H9 (cell line): ENCODE data around the gene HEYL. TPM values are rescaled to one million over a fixed set of nuclear protein-coding genes. Genes with fewer than 3 reads are reported as not detected.

Experiments
- DNase-seq: peaks from one replicate; pipeline ENCODE4 v3.0.0-alpha.2; 2017
- H2AFZ ChIP-seq: one replicate; pipeline ENCODE4 v1.6.1; 2013; ENCODE audit warnings: mild to moderate bottlenecking, low read length, control low read depth, moderate library complexity
- H2AK5ac ChIP-seq: 2 replicates; pipeline ENCODE4 v1.6.1; 2013; ENCODE audit warnings: low read length, control low read depth, mixed read lengths; ENCODE audit not compliant: insufficient read length
- H2BK120ac ChIP-seq: one replicate; pipeline ENCODE4 v1.6.1; 2013; ENCODE audit warnings: low read depth, mild to moderate bottlenecking, low read length, control low read depth, inconsistent platforms; ENCODE audit not compliant: poor library complexity, severe bottlenecking
- H2BK12ac ChIP-seq: 2 replicates; pipeline ENCODE4 v1.6.1; 2013; ENCODE audit warnings: low read length, control low read depth, mixed read lengths, low read depth; ENCODE audit not compliant: insufficient read length
- H2BK15ac ChIP-seq: 2 replicates; pipeline ENCODE4 v1.6.1; 2013; ENCODE audit warnings: low read depth, low read length, control low read depth
- H2BK20ac ChIP-seq: one replicate; pipeline ENCODE4 v1.6.1; 2013; ENCODE audit warnings: low read depth, mild to moderate bottlenecking, low read length, control low read depth, inconsistent platforms; ENCODE audit not compliant: poor library complexity, severe bottlenecking
- H2BK5ac ChIP-seq: 2 replicates; pipeline ENCODE4 v1.6.1; 2013; ENCODE audit warnings: low read length, control low read depth, mixed read lengths; ENCODE audit not compliant: insufficient read length
- H3K14ac ChIP-seq: 2 replicates; pipeline ENCODE4 v1.6.1; 2013; ENCODE audit warnings: low read length, control low read depth; ENCODE audit not compliant: insufficient read depth
- H3K18ac ChIP-seq: 2 replicates; pipeline ENCODE4 v1.6.1; 2013; ENCODE audit warnings: low read depth, mild to moderate bottlenecking, mixed read lengths, low read length, control low read depth; ENCODE audit not compliant: insufficient read length
- H3K23ac ChIP-seq: 2 replicates; pipeline ENCODE4 v1.6.1; 2013; ENCODE audit warnings: low read length, control low read depth, mixed read lengths, low read depth; ENCODE audit not compliant: insufficient read length
- H3K23me2 ChIP-seq: 2 replicates; pipeline ENCODE4 v1.6.1; 2013; ENCODE audit warnings: low read depth, mild to moderate bottlenecking, mixed read lengths, low read length, control low read depth; ENCODE audit not compliant: insufficient read length, poor library complexity, severe bottlenecking
- H3K27ac ChIP-seq: 2 replicates; pipeline ENCODE4 v1.5.1; 2013; ENCODE audit warnings: low read length, control low read depth, mixed read lengths, low read depth; ENCODE audit not compliant: insufficient read length
- H3K27me3 ChIP-seq: 2 replicates; pipeline ENCODE4 v1.6.1; 2013; ENCODE audit warnings: low read length, control low read depth, inconsistent platforms; ENCODE audit not compliant: insufficient read depth
- H3K4ac ChIP-seq: 2 replicates; pipeline ENCODE4 v1.6.1; 2013; ENCODE audit warnings: low read depth, mild to moderate bottlenecking, control low read depth, inconsistent platforms, low read length, moderate library complexity
- H3K4me1 ChIP-seq: 2 replicates; pipeline ENCODE4 v1.6.1; 2013; ENCODE audit warnings: low read length, control low read depth, inconsistent platforms; ENCODE audit not compliant: insufficient read depth
- H3K4me2 ChIP-seq: 2 replicates; pipeline ENCODE4 v1.6.1; 2013; ENCODE audit warnings: low read length, control low read depth, mixed read lengths; ENCODE audit not compliant: insufficient read length, insufficient read depth
- H3K56ac ChIP-seq: 2 replicates; pipeline ENCODE4 v1.6.1; 2013; ENCODE audit warnings: low read depth, mild to moderate bottlenecking, mixed read lengths, low read length, control low read depth; ENCODE audit not compliant: insufficient read length
- H3K79me1 ChIP-seq: 2 replicates; pipeline ENCODE4 v1.6.1; 2013; ENCODE audit warnings: low read depth, mild to moderate bottlenecking, moderate library complexity, low read length, control low read depth, inconsistent platforms; ENCODE audit not compliant: insufficient read depth, poor library complexity, severe bottlenecking
- H3K79me2 ChIP-seq: 2 replicates; pipeline ENCODE4 v1.6.1; 2013; ENCODE audit warnings: low read length, control low read depth, inconsistent platforms; ENCODE audit not compliant: insufficient read depth
- H3K9ac ChIP-seq: 2 replicates; pipeline ENCODE4 v1.6.1; 2013; ENCODE audit warnings: low read length, control low read depth, mixed read lengths; ENCODE audit not compliant: insufficient read length; ENCODE audit errors: extremely low read depth
- H3K9me3 ChIP-seq: one replicate; pipeline ENCODE4 v1.6.1; 2013; ENCODE audit warnings: low read depth, low read length, inconsistent platforms; ENCODE audit not compliant: control insufficient read depth
- H3T11ph ChIP-seq: one replicate; pipeline ENCODE4 v1.6.1; 2013; ENCODE audit warnings: mild to moderate bottlenecking, low read length, control low read depth, inconsistent platforms
- H4K20me1 ChIP-seq: one replicate; pipeline ENCODE4 v1.6.1; 2013; ENCODE audit not compliant: control insufficient read depth, insufficient read length, insufficient read depth
- H4K5ac ChIP-seq: 2 replicates; pipeline ENCODE4 v1.6.1; 2013; ENCODE audit warnings: low read depth, mild to moderate bottlenecking, mixed read lengths, low read length, control low read depth; ENCODE audit not compliant: insufficient read length
- H4K8ac ChIP-seq: replicated peaks from 2 replicates; pipeline ENCODE4 v1.6.1; 2013; ENCODE audit warnings: low read length, control low read depth, mixed read lengths, low read depth; ENCODE audit not compliant: insufficient read length
- H4K91ac ChIP-seq: 2 replicates; pipeline ENCODE4 v1.6.1; 2013; ENCODE audit warnings: low read depth, mild to moderate bottlenecking, moderate library complexity, mixed read lengths, low read length, control low read depth; ENCODE audit not compliant: insufficient read length
- H3K27ac Mint-ChIP-seq, 3 experiments: 2 replicates in 2 of 3; 3 replicates in 1 of 3; pipeline ENCODE4 v1.8.0; 2020 to 2021; ENCODE audit warnings: mixed read lengths in 3 of 3, mild to moderate bottlenecking in 1 of 3, moderate library complexity in 1 of 3
- H3K27me3 Mint-ChIP-seq: 2 replicates; pipeline ENCODE4 v1.8.0; 2021; ENCODE audit warnings: low read depth, mild to moderate bottlenecking, moderate library complexity, mixed read lengths
- H3K36me3 Mint-ChIP-seq, 3 experiments: 2 replicates in 2 of 3; 3 replicates in 1 of 3; pipeline ENCODE4 v1.8.0; 2020 to 2021; ENCODE audit warnings: low read depth in 3 of 3, mixed read lengths in 3 of 3; ENCODE audit not compliant: insufficient read depth in 1 of 3
- H3K4me1 Mint-ChIP-seq, 2 experiments: 2 replicates each; pipeline ENCODE4 v1.8.0; 2020; ENCODE audit warnings: mixed read lengths in 2 of 2
- H3K4me3 Mint-ChIP-seq, 2 experiments: 2 replicates in 1 of 2; 3 replicates in 1 of 2; pipeline ENCODE4 v1.8.0; 2020 to 2021; ENCODE audit warnings: mild to moderate bottlenecking in 2 of 2, mixed read lengths in 2 of 2, moderate library complexity in 1 of 2
- H3K9me3 Mint-ChIP-seq, 2 experiments: 2 replicates in 1 of 2; 3 replicates in 1 of 2; pipeline ENCODE4 v1.8.0; 2020; ENCODE audit warnings: mild to moderate bottlenecking in 2 of 2, mixed read lengths in 2 of 2, moderate library complexity in 1 of 2
- WGBS: extraction: QIAGEN DNeasy Blood & Tissue Kit; methylation state at CpG from one replicate; pipeline ENCODE4 v1.1.7; 2013; ENCODE audit warnings: missing lambda C conversion rate, low lambda C conversion rate, mixed read lengths; ENCODE audit not compliant: insufficient read length; ENCODE audit errors: extremely low coverage; 5-methylcytosine and 5-hydroxymethylcytosine counted together
- total RNA-seq: library from RNA; stranded (reverse); gene quantifications from 2 replicates; pipeline ENCODE4 v1.2.1, GENCODE V29; 2021
- TF ChIP-seq, protein P1 (sequence below): fragments of 200-600 bp; sonication (generic); conservative IDR thresholded peaks from 3 replicates; pipeline ENCODE4 v1.8.0; 2021; ENCODE audit warnings: antibody characterized with exemption, mild to moderate bottlenecking

HEYL gene
- total RNA-seq, 1 experiment from 2014 or later = 1.9 TPM

DNA sequence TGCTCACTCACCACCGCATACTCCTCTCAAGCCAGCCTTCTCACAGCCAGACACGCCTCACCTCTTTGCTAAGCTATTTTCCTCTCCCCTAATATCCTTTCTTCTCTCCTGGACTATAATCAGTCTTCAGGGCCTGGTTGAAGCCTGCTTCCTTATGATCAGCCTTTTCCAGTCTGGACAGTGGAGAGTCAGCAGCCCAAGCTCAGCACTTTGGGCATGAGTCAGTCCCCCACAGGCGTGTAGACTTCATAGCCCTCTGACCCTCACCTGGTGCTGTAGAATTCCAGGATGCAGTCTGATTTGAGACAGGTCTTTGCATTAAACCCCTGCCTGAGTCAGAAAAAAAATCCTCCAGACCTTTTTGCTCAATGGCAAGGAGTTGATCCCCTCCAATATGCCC, 49.3 kb upstream of the HEYL start:
- no peak overlapping the region for H4K8ac ChIP-seq
- no peaks in the 10 kb centered on the region for H3K4me1 ChIP-seq
- no peak overlapping the region for H3K4ac ChIP-seq
- Mint-ChIP-seq H3K27ac (no peak overlapping the region), H3K4me3 (no peak overlapping the region), H3K9me3 (peaks cover 0 to 2% of the 10 kb centered on the region in 2 experiments; a peak in 2 of 5 replicates), H3K36me3 (no peaks in the 10 kb centered on the region), H3K4me1 (peaks cover 0 to 9% of the 10 kb centered on the region in 2 experiments; a peak in 3 of 4 replicates), H3K27me3 (peaks cover 99% of the 10 kb centered on the region)
- H3K9me3 ChIP-seq = no peaks in the 10 kb centered on the region
- H3K56ac ChIP-seq = no peak overlapping the region
- no peak overlapping the region for H2BK120ac ChIP-seq
- no peak overlapping the region for H3K27ac ChIP-seq
- H3K27me3 ChIP-seq = peaks cover 86% of the 10 kb centered on the region
- H2BK20ac ChIP-seq = no peak overlapping the region
- DNase-seq = no peak
- H2BK5ac ChIP-seq = no peak overlapping the region
- H2AFZ ChIP-seq = no peak overlapping the region
- H3K14ac ChIP-seq = no peak overlapping the region
- peaks cover 12% of the 10 kb centered on the region for H3K23me2 ChIP-seq
- H3K18ac ChIP-seq = no peak overlapping the region
- H2BK15ac ChIP-seq = no peak overlapping the region
- no peak overlapping the region for H3T11ph ChIP-seq
- WGBS = no CpG with 5 or more reads among the region's 3 CpGs
- TF ChIP-seq, protein P1, sequence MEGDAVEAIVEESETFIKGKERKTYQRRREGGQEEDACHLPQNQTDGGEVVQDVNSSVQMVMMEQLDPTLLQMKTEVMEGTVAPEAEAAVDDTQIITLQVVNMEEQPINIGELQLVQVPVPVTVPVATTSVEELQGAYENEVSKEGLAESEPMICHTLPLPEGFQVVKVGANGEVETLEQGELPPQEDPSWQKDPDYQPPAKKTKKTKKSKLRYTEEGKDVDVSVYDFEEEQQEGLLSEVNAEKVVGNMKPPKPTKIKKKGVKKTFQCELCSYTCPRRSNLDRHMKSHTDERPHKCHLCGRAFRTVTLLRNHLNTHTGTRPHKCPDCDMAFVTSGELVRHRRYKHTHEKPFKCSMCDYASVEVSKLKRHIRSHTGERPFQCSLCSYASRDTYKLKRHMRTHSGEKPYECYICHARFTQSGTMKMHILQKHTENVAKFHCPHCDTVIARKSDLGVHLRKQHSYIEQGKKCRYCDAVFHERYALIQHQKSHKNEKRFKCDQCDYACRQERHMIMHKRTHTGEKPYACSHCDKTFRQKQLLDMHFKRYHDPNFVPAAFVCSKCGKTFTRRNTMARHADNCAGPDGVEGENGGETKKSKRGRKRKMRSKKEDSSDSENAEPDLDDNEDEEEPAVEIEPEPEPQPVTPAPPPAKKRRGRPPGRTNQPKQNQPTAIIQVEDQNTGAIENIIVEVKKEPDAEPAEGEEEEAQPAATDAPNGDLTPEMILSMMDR = no peak
- H2AK5ac ChIP-seq = no peak overlapping the region
- H4K91ac ChIP-seq = no peak overlapping the region
- no peak overlapping the region for H4K5ac ChIP-seq
- no peaks in the 10 kb centered on the region for H3K79me2 ChIP-seq
- no peak overlapping the region for H2BK12ac ChIP-seq
- no peak overlapping the region for H3K9ac ChIP-seq
- H3K79me1 ChIP-seq = no peaks in the 10 kb centered on the region
- no peaks in the 10 kb centered on the region for H4K20me1 ChIP-seq
- no peak overlapping the region for H3K23ac ChIP-seq
- no peak overlapping the region for H3K4me2 ChIP-seq
